ENCODE results near the gene CLEC16A. TPM values are rescaled to one million over a fixed set of nuclear protein-coding genes. Genes with fewer than 3 reads are reported as not detected.

CLEC16A gene
- total RNA-seq, 1 donor from 2014 or later, result 15.8 TPM

DNA sequence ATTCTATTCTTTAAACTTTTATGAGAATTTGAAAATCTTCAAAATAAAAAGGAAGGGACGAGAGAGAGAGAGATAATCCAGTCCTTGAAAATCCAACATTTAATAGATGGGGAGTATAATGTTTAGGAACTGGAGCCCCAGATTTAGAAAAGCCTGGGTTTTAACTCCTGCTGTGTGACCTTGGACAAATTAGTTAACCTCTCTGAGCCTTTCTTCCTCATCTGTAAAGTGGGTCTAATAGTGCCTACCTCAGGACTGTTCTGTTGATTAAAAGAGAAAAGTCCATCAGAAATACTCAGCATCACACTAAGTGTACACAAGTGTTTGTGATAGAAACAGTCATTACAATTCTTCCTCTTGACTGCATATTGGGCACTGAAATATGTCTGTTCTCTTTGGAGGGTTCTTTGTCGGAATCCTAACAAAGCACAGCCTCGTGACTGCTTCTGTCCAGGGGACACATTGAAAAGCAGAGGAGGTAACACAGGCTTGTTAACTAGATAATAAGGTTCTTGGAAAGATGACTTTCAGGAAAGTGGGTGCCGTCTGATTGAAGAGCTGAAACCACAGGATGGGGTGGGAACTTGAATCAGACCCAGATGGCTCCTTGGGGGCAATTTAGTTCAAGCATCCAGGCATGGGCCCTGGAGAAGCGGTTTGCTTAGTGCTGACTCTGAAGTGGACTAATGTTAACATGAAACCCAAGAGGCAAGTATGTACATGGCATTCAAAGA lies 128.2 kb downstream of the CLEC16A start:
- DNase-seq (ENCODE audit: low read depth), result no peak
- FAIRE-seq, result no peak
- Histone ChIP-seq H3K4me3 (ENCODE audit: low read depth, low read length) (no peak overlapping the region), H3K27me3 (ENCODE audit: control insufficient read depth, insufficient read depth, low read length) (no peaks in the 10 kb centered on the region), H3K36me3 (ENCODE audit: control insufficient read depth, insufficient read depth, low read length) (peaks cover 4% of the 10 kb centered on the region)
- TF ChIP-seq, protein P1, sequence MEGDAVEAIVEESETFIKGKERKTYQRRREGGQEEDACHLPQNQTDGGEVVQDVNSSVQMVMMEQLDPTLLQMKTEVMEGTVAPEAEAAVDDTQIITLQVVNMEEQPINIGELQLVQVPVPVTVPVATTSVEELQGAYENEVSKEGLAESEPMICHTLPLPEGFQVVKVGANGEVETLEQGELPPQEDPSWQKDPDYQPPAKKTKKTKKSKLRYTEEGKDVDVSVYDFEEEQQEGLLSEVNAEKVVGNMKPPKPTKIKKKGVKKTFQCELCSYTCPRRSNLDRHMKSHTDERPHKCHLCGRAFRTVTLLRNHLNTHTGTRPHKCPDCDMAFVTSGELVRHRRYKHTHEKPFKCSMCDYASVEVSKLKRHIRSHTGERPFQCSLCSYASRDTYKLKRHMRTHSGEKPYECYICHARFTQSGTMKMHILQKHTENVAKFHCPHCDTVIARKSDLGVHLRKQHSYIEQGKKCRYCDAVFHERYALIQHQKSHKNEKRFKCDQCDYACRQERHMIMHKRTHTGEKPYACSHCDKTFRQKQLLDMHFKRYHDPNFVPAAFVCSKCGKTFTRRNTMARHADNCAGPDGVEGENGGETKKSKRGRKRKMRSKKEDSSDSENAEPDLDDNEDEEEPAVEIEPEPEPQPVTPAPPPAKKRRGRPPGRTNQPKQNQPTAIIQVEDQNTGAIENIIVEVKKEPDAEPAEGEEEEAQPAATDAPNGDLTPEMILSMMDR (IDR thresholded peaks at IDR 0.05; ENCODE audit: insufficient read depth, low read length, severe bottlenecking), result no peak

DNA sequence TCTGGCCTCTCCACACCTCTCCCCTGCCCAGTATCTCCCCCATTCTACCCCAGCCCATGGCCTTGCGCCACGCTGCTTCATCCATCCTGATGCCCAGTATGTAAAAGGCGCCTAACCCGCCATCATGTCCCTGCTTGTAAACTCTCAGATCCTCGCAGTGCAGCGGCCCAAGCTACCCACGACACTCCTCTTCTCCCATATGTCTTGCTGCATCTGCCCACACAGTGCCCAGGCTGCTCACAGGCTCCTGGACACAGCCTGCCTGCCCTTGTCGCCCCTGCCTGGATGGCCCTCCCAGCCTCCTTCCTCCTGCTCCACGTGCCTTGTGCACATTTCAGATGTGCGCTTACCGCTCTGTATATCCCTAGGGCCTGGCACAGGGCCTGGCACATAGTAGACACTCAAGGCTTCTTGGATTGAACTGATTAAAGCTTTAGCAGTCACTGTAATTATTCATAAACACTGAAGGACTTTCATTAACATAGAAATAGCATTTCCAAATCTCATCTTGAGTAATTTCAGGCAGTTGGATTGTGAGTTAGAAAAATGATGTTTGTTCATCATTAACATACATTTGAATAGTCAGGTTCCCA lies 129.1 kb downstream of the CLEC16A start:
- DNase-seq (ENCODE audit: low read depth), result no peak
- Histone ChIP-seq H3K36me3 (ENCODE audit: control insufficient read depth, insufficient read depth, low read length) (peaks cover 4% of the 10 kb centered on the region), H3K27me3 (ENCODE audit: control insufficient read depth, insufficient read depth, low read length) (no peaks in the 10 kb centered on the region), H3K4me3 (ENCODE audit: low read depth, low read length) (no peak overlapping the region)
- TF ChIP-seq, protein P1 (IDR thresholded peaks at IDR 0.05; ENCODE audit: insufficient read depth, low read length, severe bottlenecking), result no peak
- FAIRE-seq, result no peak

DNA sequence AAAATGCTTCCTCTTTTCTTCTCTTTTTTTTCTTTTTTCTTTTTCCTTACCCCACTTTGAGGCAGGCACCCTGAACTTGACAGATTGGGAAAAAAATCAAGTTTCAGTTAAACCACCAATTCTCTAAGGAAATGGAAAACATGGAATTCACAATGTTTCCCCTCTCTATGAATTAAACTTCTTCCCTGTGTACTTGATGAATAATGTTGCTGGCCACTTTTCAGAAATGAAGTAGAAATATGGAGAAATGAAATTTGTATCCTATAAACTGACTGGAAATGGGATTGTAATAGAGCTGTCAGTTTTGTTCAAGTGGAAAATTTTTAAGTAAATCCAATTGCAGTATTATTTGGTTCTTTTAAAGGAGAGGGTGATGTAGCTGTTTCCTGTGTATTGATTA lies 129.8 kb downstream of the CLEC16A start:
- H3K27me3 ChIP-seq (ENCODE audit: control insufficient read depth, insufficient read depth, low read length), result no peaks in the 10 kb centered on the region
- no peak overlapping the region for H3K4me3 ChIP-seq (ENCODE audit: low read depth, low read length)
- peaks cover 4% of the 10 kb centered on the region for H3K36me3 ChIP-seq (ENCODE audit: control insufficient read depth, insufficient read depth, low read length)
- TF ChIP-seq, protein P1 (IDR thresholded peaks at IDR 0.05; ENCODE audit: insufficient read depth, low read length, severe bottlenecking), result no peak
- no peak for DNase-seq (ENCODE audit: low read depth)
- no peak for FAIRE-seq

DNA sequence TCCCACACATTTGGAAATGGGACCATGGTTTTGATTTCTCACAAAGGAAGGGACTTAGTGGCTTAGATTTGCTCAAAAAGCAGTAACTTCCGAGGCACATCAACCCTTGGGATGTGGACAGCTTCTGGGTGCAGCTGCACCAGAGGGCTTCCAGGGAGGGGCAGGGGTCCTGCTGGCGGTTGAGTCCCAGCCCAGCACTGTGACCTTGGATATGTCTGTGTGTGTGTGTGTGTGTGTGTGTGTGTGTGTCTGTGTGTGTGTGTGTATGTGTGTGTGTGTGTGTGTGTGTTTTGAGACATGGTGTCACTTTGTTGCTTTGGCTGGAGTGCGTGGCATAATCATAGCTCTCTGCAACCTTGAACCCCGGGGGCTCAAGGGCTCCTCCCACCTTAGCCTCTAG lies 130.8 kb downstream of the CLEC16A start:
- TF ChIP-seq, protein P1 (IDR thresholded peaks at IDR 0.05; ENCODE audit: insufficient read depth, low read length, severe bottlenecking), result no peak
- Histone ChIP-seq H3K27me3 (ENCODE audit: control insufficient read depth, insufficient read depth, low read length) (no peaks in the 10 kb centered on the region), H3K4me3 (ENCODE audit: low read depth, low read length) (no peak overlapping the region), H3K36me3 (ENCODE audit: control insufficient read depth, insufficient read depth, low read length) (peaks cover 7% of the 10 kb centered on the region)
- DNase-seq (ENCODE audit: low read depth) (no peak), FAIRE-seq (no peak)

DNA sequence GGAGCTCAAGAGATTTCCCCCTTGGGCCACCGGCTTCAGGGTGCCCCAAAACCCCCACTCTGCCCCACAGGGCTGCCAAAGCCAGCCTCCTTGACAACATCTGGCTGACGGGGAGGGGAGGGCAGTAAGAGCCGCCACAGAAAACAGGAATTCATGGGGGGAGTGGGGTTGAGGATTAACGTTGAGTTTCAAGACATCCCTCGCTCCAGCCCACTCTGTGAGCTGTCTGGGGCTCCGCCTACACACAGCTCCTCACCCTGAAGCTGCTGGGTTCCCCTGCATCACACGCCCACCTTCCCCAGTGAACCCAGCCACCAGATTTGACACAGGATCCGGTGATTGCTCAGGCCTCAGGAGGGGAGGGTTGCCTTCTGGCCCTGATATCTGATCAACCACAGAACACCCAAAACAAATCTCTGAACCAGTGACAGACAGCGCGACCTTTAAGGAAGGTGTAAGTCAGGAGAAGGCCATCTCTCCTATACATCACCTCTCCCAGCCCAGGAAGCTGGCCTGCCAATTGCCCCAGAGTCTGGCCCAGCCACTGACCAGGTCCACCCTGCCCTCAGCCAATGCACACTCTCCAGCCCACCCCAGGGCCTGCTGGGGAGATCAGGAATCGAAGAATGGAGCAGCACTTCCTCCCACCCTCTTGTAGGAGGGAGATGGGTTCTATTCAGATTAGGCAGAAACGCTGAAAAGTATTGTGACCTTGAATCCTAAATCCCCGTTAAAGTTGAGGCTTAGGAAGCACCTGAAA lies 132.1 kb downstream of the CLEC16A start:
- DNase-seq (ENCODE audit: low read depth), result no peak
- Histone ChIP-seq H3K36me3 (ENCODE audit: control insufficient read depth, insufficient read depth, low read length) (peaks cover 8% of the 10 kb centered on the region), H3K4me3 (ENCODE audit: low read depth, low read length) (no peak overlapping the region), H3K27me3 (ENCODE audit: control insufficient read depth, insufficient read depth, low read length) (no peaks in the 10 kb centered on the region)
- no peak for FAIRE-seq
- TF ChIP-seq, protein P1 (IDR thresholded peaks at IDR 0.05; ENCODE audit: insufficient read depth, low read length, severe bottlenecking), result no peak

All from bronchial epithelial cell (primary cell).